ENCODE data around the gene CLCN4. TPM values are rescaled to one million over a fixed set of nuclear protein-coding genes. Genes with fewer than 3 reads are reported as not detected.

CLCN4 gene
- total RNA-seq, 1 experiment from 2014 or later, result 6.9 TPM

DNA sequence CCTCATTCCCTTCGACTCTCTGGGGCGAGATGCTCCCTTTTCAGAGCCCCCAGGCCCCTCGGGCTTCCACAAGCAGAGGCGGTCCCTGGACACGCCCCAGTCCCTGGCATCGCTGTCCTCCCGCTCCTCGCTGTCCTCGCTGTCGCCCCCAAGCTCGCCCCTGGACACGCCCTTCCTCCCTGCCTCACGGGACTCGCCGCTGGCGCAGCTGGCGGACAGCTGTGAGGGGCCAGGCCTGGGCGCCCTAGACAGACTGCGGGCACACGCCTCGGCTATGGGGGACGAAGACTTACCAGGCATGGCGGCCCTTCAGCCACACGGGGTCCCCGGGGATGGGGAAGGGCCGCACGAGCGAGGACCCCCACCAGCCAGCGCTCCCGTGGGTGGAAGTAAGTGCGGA is 39.5 kb upstream of the CLCN4 start:
- H3K23me2 ChIP-seq (ENCODE audit: insufficient read length, low read depth, low read length, poor library complexity, severe bottlenecking), result no peaks in the 10 kb centered on the region
- WGBS (ENCODE audit: extremely low coverage, insufficient read length, low lambda C conversion rate), result no CpG with 5 or more reads among the region's 31 CpGs

More for the DNA sequence above, 39.5 kb upstream of the CLCN4 start:
- Histone ChIP-seq H4K5ac (ENCODE audit: insufficient read length, low read depth, low read length) (no peak overlapping the region), H3K56ac (ENCODE audit: insufficient read length, low read depth, low read length) (no peak overlapping the region), H3K79me1 (ENCODE audit: insufficient read depth, low read depth, low read length, poor library complexity, severe bottlenecking) (no peaks in the 10 kb centered on the region), H2BK5ac (ENCODE audit: insufficient read length, low read length) (no peak overlapping the region), H3K23ac (ENCODE audit: insufficient read length, low read depth, low read length) (no peak overlapping the region), H2BK20ac (ENCODE audit: low read depth, low read length, poor library complexity, severe bottlenecking) (no peak overlapping the region), H3K4me1 (ENCODE audit: insufficient read depth, low read length) (no peaks in the 10 kb centered on the region), H3K27me3 (ENCODE audit: insufficient read depth, low read length) (no peaks in the 10 kb centered on the region), H3T11ph (ENCODE audit: low read length) (no peak overlapping the region), H2BK15ac (ENCODE audit: low read depth, low read length) (no peak overlapping the region), H2AFZ (ENCODE audit: low read length) (no peak overlapping the region), H3K79me2 (ENCODE audit: insufficient read depth, low read length) (no peaks in the 10 kb centered on the region), H3K9me3 (ENCODE audit: control insufficient read depth, low read depth, low read length) (peaks cover 42% of the 10 kb centered on the region), H3K14ac (ENCODE audit: insufficient read depth, low read length) (no peak overlapping the region), H3K27ac (ENCODE audit: insufficient read length, low read depth, low read length) (no peak overlapping the region), H2AK5ac (ENCODE audit: insufficient read length, low read length) (no peak overlapping the region), H4K91ac (ENCODE audit: insufficient read length, low read depth, low read length) (no peak overlapping the region), H3K4me2 (ENCODE audit: insufficient read depth, insufficient read length, low read length) (no peak overlapping the region), H4K8ac (replicated peaks; ENCODE audit: insufficient read length, low read depth, low read length) (no peak overlapping the region), H3K18ac (ENCODE audit: insufficient read length, low read depth, low read length) (no peak overlapping the region), H3K9ac (ENCODE audit: extremely low read depth, insufficient read length, low read length) (no peak overlapping the region), H4K20me1 (ENCODE audit: control insufficient read depth, insufficient read depth, insufficient read length) (no peaks in the 10 kb centered on the region), H2BK120ac (ENCODE audit: low read depth, low read length, poor library complexity, severe bottlenecking) (no peak overlapping the region), H3K4ac (ENCODE audit: low read depth, low read length) (no peak overlapping the region), H2BK12ac (ENCODE audit: insufficient read length, low read depth, low read length) (no peak overlapping the region)
- DNase-seq, result no peak
- H3K27me3 Mint-ChIP-seq (ENCODE audit: low read depth), result no peaks in the 10 kb centered on the region; the same call in 1 of the 2 replicates
- H3K9me3 Mint-ChIP-seq, result peaks cover 76 to 78% of the 10 kb centered on the region in 2 experiments
- H3K36me3 Mint-ChIP-seq (ENCODE audit: insufficient read depth in 1 of 3, low read depth in 3 of 3), result peaks cover 68 to 75% (median 69%) of the 10 kb centered on the region in 3 experiments
- H3K4me1 Mint-ChIP-seq, result no peaks in the 10 kb centered on the region
- no peak overlapping the region for H3K4me3 Mint-ChIP-seq
- TF ChIP-seq, protein P1, sequence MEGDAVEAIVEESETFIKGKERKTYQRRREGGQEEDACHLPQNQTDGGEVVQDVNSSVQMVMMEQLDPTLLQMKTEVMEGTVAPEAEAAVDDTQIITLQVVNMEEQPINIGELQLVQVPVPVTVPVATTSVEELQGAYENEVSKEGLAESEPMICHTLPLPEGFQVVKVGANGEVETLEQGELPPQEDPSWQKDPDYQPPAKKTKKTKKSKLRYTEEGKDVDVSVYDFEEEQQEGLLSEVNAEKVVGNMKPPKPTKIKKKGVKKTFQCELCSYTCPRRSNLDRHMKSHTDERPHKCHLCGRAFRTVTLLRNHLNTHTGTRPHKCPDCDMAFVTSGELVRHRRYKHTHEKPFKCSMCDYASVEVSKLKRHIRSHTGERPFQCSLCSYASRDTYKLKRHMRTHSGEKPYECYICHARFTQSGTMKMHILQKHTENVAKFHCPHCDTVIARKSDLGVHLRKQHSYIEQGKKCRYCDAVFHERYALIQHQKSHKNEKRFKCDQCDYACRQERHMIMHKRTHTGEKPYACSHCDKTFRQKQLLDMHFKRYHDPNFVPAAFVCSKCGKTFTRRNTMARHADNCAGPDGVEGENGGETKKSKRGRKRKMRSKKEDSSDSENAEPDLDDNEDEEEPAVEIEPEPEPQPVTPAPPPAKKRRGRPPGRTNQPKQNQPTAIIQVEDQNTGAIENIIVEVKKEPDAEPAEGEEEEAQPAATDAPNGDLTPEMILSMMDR (conservative IDR thresholded peaks at IDR 0.05), result no peak
- H3K27ac Mint-ChIP-seq, result no peak overlapping the region
